GM23338 (cell line): ENCODE results near the gene LRP4. TPM values are rescaled to one million over a fixed set of nuclear protein-coding genes. Genes with fewer than 3 reads are reported as not detected.

Source experiments
- ATAC-seq: fragments of 200-7000 bp; cut with Tn5 transposase; 3 replicates; pipeline ENCODE4 v1.9.1; 2020
- DNase-seq: peaks from one replicate; pipeline ENCODE4 v3.0.0-alpha.2; 2015; ENCODE audit warnings: low spot score
- H2AFZ ChIP-seq: fragments of 200-600 bp; sonication (generic); 2 replicates; pipeline ENCODE4 v1.8.0; 2016; ENCODE audit warnings: antibody characterized with exemption, mild to moderate bottlenecking, moderate library complexity
- H3F3A ChIP-seq: fragments of 200-600 bp; sonication (generic); replicated peaks from 2 replicates; pipeline ENCODE4 v1.8.0; 2017; ENCODE audit warnings: antibody characterized with exemption, mixed run types, low read depth
- H3K27ac ChIP-seq: fragments of 200-600 bp; sonication (generic); 2 replicates; pipeline ENCODE4 v1.6.1; 2016; ENCODE audit warnings: low read depth
- H3K27me3 ChIP-seq: fragments of 200-600 bp; sonication (generic); 2 replicates; pipeline ENCODE4 v1.8.0; 2016; ENCODE audit warnings: mild to moderate bottlenecking, mixed run types, moderate library complexity; ENCODE audit not compliant: insufficient read depth
- H3K36me3 ChIP-seq: fragments of 200-600 bp; sonication (generic); 2 replicates; pipeline ENCODE4 v1.8.0; 2016; ENCODE audit warnings: mild to moderate bottlenecking; ENCODE audit not compliant: insufficient read depth
- H3K4me1 ChIP-seq: fragments of 200-600 bp; sonication (generic); 2 replicates; pipeline ENCODE4 v1.8.0; 2016; ENCODE audit warnings: mild to moderate bottlenecking, moderate library complexity; ENCODE audit not compliant: insufficient read depth
- H3K4me2 ChIP-seq: fragments of 200-600 bp; sonication (generic); 2 replicates; pipeline ENCODE4 v1.7.1; 2017; ENCODE audit warnings: mixed run types
- H3K4me3 ChIP-seq: fragments of 200-600 bp; sonication (generic); 2 replicates; pipeline ENCODE4 v1.6.1; 2016; ENCODE audit warnings: mixed run types
- H3K79me2 ChIP-seq: fragments of 200-600 bp; sonication (generic); replicated peaks from 2 replicates; pipeline ENCODE4 v1.8.0; 2017; ENCODE audit warnings: mild to moderate bottlenecking; ENCODE audit not compliant: insufficient read depth
- H3K9me2 ChIP-seq: fragments of 200-600 bp; sonication (generic); 2 replicates; pipeline ENCODE4 v1.8.0; 2017; ENCODE audit not compliant: insufficient read depth
- H4K20me1 ChIP-seq: fragments of 200-600 bp; sonication (generic); replicated peaks from 2 replicates; pipeline ENCODE4 v1.8.0; 2017; ENCODE audit warnings: mild to moderate bottlenecking; ENCODE audit not compliant: insufficient read depth
- H3K27ac Mint-ChIP-seq: 2 replicates; pipeline ENCODE4 v1.8.0; 2020; ENCODE audit warnings: inconsistent platforms, mild to moderate bottlenecking, moderate library complexity, mixed read lengths
- H3K27me3 Mint-ChIP-seq: 3 replicates; pipeline ENCODE4 v1.8.0; 2022; ENCODE audit warnings: low read depth, mild to moderate bottlenecking, moderate library complexity, mixed read lengths, inconsistent platforms; ENCODE audit not compliant: insufficient read depth, poor library complexity
- H3K36me3 Mint-ChIP-seq: 3 replicates; pipeline ENCODE4 v1.8.0; 2021; ENCODE audit warnings: low read depth, mild to moderate bottlenecking, inconsistent platforms, moderate library complexity, mixed read lengths
- H3K4me1 Mint-ChIP-seq: 3 replicates; pipeline ENCODE4 v1.8.0; 2020; ENCODE audit warnings: mild to moderate bottlenecking, inconsistent platforms, mixed read lengths
- H3K4me3 Mint-ChIP-seq: 3 replicates; pipeline ENCODE4 v1.8.0; 2021; ENCODE audit warnings: moderate library complexity, mild to moderate bottlenecking, inconsistent platforms, mixed read lengths
- H3K9me3 Mint-ChIP-seq: 3 replicates; pipeline ENCODE4 v1.8.0; 2020; ENCODE audit warnings: moderate library complexity, mild to moderate bottlenecking, inconsistent platforms, mixed read lengths
- CREB1 ChIP-seq: fragments of 250-450 bp; sonication (Bioruptor Pico); IDR thresholded peaks from 2 replicates; pipeline ENCODE4 v1.5.0; 2020; ENCODE audit warnings: low read depth, mild to moderate bottlenecking, moderate library complexity
- CTCF ChIP-seq, 2 experiments: fragments of 200-600 bp in 1 of 2; sonication (generic) in 1 of 2; conservative IDR thresholded peaks; 2 replicates each; pipeline versions ENCODE4 v1.5.1 to v1.6.1; 2016 to 2017; ENCODE audit warnings: antibody characterized with exemption in 2 of 2, low read depth in 2 of 2, mild to moderate bottlenecking in 2 of 2, moderate library complexity in 1 of 2
- ETS1 ChIP-seq: IDR thresholded peaks from 2 replicates; pipeline ENCODE4 v1.6.1; 2016; ENCODE audit warnings: antibody characterized with exemption
- EZH2 ChIP-seq: fragments of 200-600 bp; sonication (generic); IDR thresholded peaks from one replicate; pipeline ENCODE4 v1.8.0; 2017; ENCODE audit warnings: antibody characterized with exemption, mild to moderate bottlenecking, low read depth; ENCODE audit not compliant: unreplicated experiment
- EZH2phosphoT487 ChIP-seq: fragments of 200-600 bp; sonication (generic); IDR thresholded peaks from one replicate; pipeline ENCODE4 v1.8.1; 2018; ENCODE audit warnings: antibody characterized with exemption; ENCODE audit not compliant: unreplicated experiment
- JUNB ChIP-seq: IDR thresholded peaks from one replicate; pipeline ENCODE4 v1.6.1; 2016; ENCODE audit warnings: antibody characterized with exemption; ENCODE audit not compliant: unreplicated experiment
- NANOG ChIP-seq: IDR thresholded peaks from 2 replicates; pipeline ENCODE4 v1.6.1; 2016; ENCODE audit warnings: antibody characterized with exemption, borderline replicate concordance
- POLR2AphosphoS5 ChIP-seq: IDR thresholded peaks from 2 replicates; pipeline ENCODE4 v1.6.1; 2016; ENCODE audit warnings: antibody characterized with exemption, low read depth
- REST ChIP-seq: IDR thresholded peaks from one replicate; pipeline ENCODE4 v1.6.1; 2018; ENCODE audit warnings: antibody characterized with exemption; ENCODE audit not compliant: unreplicated experiment
- STAT1 ChIP-seq: IDR thresholded peaks from one replicate; pipeline ENCODE4 v1.6.1; 2016; ENCODE audit warnings: antibody characterized with exemption; ENCODE audit not compliant: unreplicated experiment
- ZNF114 ChIP-seq: fragments of 250-450 bp; sonication (Bioruptor Pico); IDR thresholded peaks from 2 replicates; pipeline ENCODE4 v1.5.0; 2020; ENCODE audit warnings: mild to moderate bottlenecking, moderate library complexity
- ZNF331 ChIP-seq: fragments of 250-450 bp; sonication (Bioruptor Pico); IDR thresholded peaks from 2 replicates; pipeline ENCODE4 v1.5.0; 2020; ENCODE audit warnings: low read depth, mild to moderate bottlenecking, moderate library complexity
- ZNF462 ChIP-seq: fragments of 250-450 bp; sonication (Bioruptor Pico); IDR thresholded peaks from 2 replicates; pipeline ENCODE4 v1.5.0; 2020; ENCODE audit warnings: mild to moderate bottlenecking, moderate library complexity
- polyA plus RNA-seq: library from polyadenylated mRNA; unstranded; fragments of >200 nt; fragmentation: Nextera tagmentation; extraction: Ambion mirVana; gene quantifications from 2 replicates; pipeline ENCODE4 v1.2.1, GENCODE V29; 2016
- total RNA-seq: library from RNA; depleted of rRNA; stranded (reverse); fragments of >200 nt; shearing (Covaris generic); gene quantifications from 2 replicates; pipeline ENCODE4 v1.2.3, GENCODE V29; 2014

The LRP4 gene
- total and polyA plus RNA-seq, 2 experiments from 2014 or later, result 6.0 to 18.4 TPM

GRCh38 chr11:46850829-46851380, 67.4 kb downstream of the LRP4 start:
- Histone ChIP-seq H3K9me2 (no peaks in the 10 kb centered on the region), H4K20me1 (no peaks in the 10 kb centered on the region; the same call in 1 of the 2 replicates), H3F3A (no peaks in the 10 kb centered on the region), H3K79me2 (no peaks in the 10 kb centered on the region), H2AFZ (no peak overlapping the region), H3K4me3 (no peak overlapping the region), H3K4me2 (no peak overlapping the region), H3K36me3 (peaks cover 2% of the 10 kb centered on the region; the same call in 1 of the 2 replicates), H3K27me3 (no peaks in the 10 kb centered on the region), H3K4me1 (no peaks in the 10 kb centered on the region; the same call in 1 of the 2 replicates), H3K27ac (no peak overlapping the region)
- peaks cover 11% of the 10 kb centered on the region for H3K27me3 Mint-ChIP-seq
- DNase-seq (peak; percentile 69), ATAC-seq (no peak)
- H3K27ac Mint-ChIP-seq, result no peak overlapping the region
- H3K36me3 Mint-ChIP-seq, result peaks cover 15% of the 10 kb centered on the region
- H3K4me1 Mint-ChIP-seq, result peaks cover 2% of the 10 kb centered on the region; the same call in 1 of the 3 replicates
- no peak overlapping the region for H3K4me3 Mint-ChIP-seq
- peaks cover 15% of the 10 kb centered on the region for H3K9me3 Mint-ChIP-seq
- TF ChIP-seq EZH2, result no peak
- TF ChIP-seq EZH2phosphoT487, result no peak
- TF ChIP-seq CREB1 (CRISPR knock-in tag), result no peak
- TF ChIP-seq POLR2AphosphoS5, result no peak
- TF ChIP-seq JUNB, result no peak
- TF ChIP-seq ZNF331, result no peak
- TF ChIP-seq REST, result no peak
- no peak for TF ChIP-seq CTCF (conservative IDR thresholded peaks at IDR 0.05; ENCODE audit: low read depth in 2 of 2)
- no peak for TF ChIP-seq ZNF462 (CRISPR knock-in tag)
- TF ChIP-seq ETS1, result no peak
- no peak for TF ChIP-seq STAT1
- no peak for TF ChIP-seq ZNF114 (CRISPR knock-in tag)
- TF ChIP-seq NANOG, result no peak
